Ammon's horn (tissue), 1 donor: ENCODE data around the gene PRKCE.

Source experiments
- DNase-seq: peaks from one replicate; pipeline ENCODE4 v3.0.0-alpha.2; 2016; ENCODE audit warnings: low spot score

The PRKCE gene

GRCh38 chr2:45809205-45809604 is 157.7 kb downstream of the PRKCE start:
- DNase-seq: no peak

DNA sequence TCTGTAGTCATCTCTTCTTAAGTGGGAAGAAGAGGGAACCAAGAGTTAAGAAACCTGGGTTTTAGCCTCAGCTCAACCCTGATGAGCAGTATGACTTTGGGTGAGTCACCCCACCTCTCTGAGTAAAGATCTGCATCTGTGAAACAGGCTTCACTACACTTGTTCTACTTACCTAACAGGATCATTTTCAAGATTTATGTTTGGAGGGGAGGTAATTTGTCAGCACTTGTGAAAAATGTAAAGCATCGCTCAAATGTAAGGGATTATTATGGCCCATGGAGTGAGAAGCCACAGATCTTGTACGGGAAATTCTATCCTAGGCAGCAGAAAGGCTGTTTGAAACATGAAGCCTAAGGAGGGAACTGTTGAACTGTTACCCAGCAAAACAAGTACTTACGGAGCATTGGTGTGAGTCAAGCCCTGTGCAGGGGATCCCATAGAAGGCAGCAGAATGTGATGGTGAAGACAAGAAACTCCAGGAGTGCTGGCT is 160.6 kb downstream of the PRKCE start:
- no peak for DNase-seq

GRCh38 chr2:45813003-45813941 is 161.8 kb downstream of the PRKCE start:
- DNase-seq: no peak

- DNase-seq: no peak
Observed at GRCh38 chr2:45814488-45814887, 163.0 kb downstream of the PRKCE start.

- no peak for DNase-seq
Observed at GRCh38 chr2:45814951-45815621, 163.6 kb downstream of the PRKCE start.

GRCh38 chr2:45816272-45816671 is 164.8 kb downstream of the PRKCE start:
- no peak for DNase-seq

DNA sequence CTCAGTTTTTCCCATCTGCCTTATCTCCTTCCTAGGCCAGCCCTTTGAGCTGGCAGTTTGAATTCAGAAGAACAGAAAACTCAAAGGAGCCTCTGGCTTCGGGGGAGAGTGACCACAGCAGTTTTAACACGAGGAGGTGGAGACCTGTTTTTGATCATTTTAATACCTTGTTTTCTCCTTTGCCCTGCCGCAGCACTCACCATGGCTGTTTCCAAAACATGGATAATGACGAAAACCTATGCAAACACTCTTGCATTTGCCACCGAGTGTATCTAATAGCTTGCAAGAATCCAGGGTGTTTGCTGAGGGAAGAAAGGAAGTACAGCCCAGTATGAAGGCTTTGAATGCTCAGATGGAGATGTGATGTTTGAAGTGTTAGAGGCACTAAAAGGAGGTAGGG is 167.1 kb downstream of the PRKCE start:
- DNase-seq: no peak

DNA sequence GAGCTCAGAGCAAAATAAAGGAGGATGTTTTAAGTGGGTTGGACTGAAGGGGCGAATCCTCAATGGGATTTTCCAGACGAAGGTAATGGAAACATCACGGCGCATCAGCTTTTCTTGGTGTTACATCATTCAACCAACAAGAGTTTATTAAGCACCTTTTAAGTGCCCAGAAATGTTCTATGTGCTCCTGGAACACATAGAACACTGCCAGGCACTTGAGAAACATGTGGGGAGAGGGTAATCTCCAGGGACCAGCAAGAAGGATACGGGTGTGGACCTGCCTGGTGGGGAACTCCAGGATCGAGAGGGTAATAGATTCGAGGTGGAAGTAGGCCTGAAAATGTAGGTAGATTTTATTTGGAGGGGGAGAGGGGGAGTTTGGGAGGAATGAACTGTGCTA is 168.6 kb downstream of the PRKCE start:
- no peak for DNase-seq

- DNase-seq: no peak
Observed at GRCh38 chr2:45821558-45822271, 170.2 kb downstream of the PRKCE start.

DNA sequence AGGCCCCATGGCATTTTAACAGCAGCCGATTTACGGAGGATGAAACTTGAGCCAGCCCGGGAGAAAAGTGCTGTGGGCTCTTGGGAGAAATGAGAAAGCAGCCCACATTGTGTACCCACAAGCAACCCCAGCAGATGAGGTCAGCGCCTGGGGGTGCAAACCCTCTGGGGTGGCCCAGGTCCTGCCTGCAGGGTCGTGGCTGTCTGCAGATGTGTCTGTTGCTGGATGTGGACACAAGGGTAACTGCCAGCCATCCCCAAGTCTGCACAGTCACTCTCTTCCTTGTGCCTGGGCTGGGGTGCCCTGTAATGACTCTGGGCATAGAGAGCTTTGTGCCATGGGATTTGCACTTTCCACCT is 170.8 kb downstream of the PRKCE start:
- no peak for DNase-seq

GRCh38 chr2:45823723-45824206 is 172.3 kb downstream of the PRKCE start:
- DNase-seq: peak; percentile 85

DNA sequence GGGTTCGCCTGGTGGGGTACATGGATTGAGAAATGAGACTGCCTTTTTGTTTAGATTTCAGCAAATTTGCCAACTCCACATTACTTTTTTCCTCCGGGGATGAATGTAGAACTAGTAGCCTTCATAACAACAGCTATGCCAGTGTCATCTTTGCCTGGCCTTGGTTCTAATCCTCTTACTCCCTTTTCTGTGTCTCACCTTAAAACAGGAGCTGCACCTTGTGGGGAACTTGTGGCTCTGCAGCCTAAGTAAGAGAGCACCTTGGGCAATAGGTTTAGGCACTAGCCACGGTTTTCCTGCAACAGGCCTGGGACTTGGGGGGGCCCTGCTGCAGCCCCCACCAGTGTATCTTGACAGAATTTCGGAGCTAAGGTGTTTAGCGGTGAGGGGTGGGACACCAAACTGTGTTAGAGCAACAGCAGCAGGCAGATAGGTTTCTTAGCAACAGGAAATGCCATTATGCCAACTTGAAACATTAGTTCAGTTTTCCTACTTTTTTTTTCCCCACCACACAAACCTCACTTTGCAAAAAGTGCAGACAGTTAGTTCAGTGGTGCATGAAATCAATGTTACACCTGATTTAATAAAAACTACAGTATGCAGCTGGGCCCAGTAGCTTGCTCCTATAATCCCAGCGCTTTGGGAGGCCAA is 173.7 kb downstream of the PRKCE start:
- no peak for DNase-seq

DNA sequence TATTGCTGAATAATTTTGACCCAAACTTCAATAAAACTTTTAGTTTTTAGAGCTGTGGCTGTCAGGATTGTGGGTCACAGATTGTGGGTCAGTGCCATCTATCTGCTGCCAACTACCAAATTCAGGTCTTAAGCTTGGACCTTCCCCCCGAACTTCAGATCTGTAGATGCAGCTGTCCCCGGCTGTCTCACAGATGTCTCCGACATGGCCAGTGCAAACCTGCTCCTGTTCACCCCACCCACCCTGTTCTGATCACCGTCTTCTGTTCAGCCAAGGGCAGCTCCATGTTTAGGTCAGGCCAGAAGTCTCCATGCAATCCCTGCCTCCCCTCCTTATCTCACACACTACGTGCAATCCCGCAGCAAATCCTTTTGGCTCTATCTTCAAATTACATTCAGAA is 175.0 kb downstream of the PRKCE start:
- DNase-seq: no peak

DNA sequence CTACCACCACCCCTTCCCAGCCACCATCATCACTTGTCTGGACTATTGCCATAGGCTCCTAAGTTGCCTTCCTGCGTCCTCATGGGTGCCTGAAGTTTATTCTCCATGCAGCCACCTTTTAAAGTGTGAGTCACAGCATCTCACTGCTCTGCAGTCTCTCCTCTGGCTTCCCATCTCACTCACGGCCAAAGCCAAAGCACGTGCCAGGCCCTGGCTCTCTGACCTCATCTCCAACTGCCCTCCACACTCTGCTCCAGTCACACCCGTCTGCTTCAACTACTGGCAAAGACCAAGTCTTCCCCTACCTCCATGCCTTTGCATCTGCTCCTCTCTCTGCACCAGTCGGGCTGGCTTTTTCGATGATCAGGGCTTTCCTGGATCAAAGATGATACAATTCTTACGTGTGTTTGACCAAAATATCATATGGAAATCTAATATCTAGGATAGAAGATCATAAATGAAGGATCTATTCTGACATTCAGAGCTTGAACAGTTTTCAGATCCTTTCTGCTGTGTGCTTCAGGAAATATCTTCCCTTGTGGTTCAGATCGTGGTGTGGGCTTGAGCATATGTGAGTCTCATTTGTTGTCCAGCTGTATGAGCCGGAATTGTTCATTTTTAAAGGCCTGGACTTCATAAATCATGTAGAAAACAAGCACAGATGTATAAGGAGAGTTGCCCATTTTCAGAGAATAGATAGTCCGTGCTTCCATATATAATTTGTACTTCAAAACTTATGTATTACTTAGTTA is 175.6 kb downstream of the PRKCE start:
- DNase-seq: no peak

DNA sequence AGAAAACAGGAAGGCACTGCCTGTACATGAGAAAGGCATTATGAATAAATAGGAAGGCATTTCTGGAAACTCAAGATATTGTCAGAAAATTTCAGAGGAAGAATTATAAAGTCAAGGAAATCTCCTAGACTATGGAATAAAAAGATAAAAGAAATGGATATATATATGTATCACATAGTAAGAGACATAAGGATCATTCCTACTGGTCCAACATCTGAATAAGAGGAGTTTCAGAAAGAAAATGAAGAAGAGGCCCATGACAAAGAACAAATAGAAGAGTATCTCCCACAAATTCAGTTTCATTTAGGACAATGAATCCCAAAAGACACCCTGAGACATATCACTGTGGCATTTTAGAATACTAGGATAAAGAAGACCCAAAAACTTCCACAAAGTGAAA is 178.8 kb downstream of the PRKCE start:
- DNase-seq: no peak

DNA sequence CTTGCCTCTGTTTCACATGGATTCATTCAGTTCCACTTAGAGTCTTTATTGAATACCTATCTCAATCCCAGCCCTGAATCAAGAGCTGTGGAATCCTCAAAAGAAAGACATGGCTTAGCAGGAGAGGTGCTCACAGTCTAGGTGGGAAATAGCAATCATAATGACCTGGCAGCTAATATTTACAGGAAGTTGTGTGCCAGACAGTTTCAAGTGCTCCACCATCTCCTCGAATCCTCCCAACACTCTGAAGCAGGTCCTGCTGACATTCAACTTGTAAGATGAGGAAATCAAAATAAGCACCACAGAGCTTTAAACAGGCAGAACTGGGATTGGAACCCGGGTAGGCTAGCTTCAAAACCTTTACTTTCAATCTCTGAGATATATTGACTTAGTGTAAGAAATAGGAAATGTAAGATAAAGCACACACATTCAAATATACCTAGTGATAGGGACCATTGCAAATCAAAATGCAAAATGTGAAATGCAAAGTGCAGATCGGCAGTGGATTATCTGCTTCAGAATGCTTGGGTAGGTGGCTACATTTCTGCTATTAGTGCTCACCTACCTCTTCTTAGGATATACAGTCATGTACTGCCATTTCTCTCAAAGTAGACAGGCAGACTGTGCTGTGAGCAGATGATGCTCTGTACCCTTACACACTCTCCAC is 182.0 kb downstream of the PRKCE start:
- no peak for DNase-seq

- DNase-seq: no peak
Observed at GRCh38 chr2:45833968-45834344, 182.5 kb downstream of the PRKCE start.

- no peak for DNase-seq
Observed at GRCh38 chr2:45834372-45834771, 182.9 kb downstream of the PRKCE start.

- no peak for DNase-seq
Observed at GRCh38 chr2:45834858-45835257, 183.4 kb downstream of the PRKCE start.

GRCh38 chr2:45836316-45836715 is 184.8 kb downstream of the PRKCE start:
- no peak for DNase-seq

- no peak for DNase-seq
Observed at GRCh38 chr2:45836740-45837139, 185.3 kb downstream of the PRKCE start.
